Activated CD4-positive, alpha-beta T cell treated with anti-CD3 and anti-CD28 coated beads, Interleukin-2, amount 50 U/mL, for 4 hours (primary cell): ENCODE data around the gene HLA-DOA.

ENCODE experiments used
- DNase-seq, 2 experiments: peaks; one replicate each; pipeline ENCODE4 v3.0.0-alpha.2; 2020

HLA-DOA gene

GRCh38 chr6:33015798-33016197 lies 6.4 kb upstream of the HLA-DOA start:
- DNase-seq: no peak

GRCh38 chr6:33014841-33015634 lies 5.6 kb upstream of the HLA-DOA start:
- peak; percentile 19 to 24 for DNase-seq

GRCh38 chr6:33013608-33014007 lies 4.2 kb upstream of the HLA-DOA start:
- no peak for DNase-seq

- no peak for DNase-seq
Observed at GRCh38 chr6:33010356-33010755, 965 bp upstream of the HLA-DOA start.

GRCh38 chr6:33007831-33008400 lies 1.5 kb downstream of the HLA-DOA start:
- DNase-seq: no peak

GRCh38 chr6:33004940-33005339 lies 4.5 kb downstream of the HLA-DOA start:
- no peak for DNase-seq

GRCh38 chr6:33001685-33002084 lies 7.7 kb downstream of the HLA-DOA start:
- DNase-seq: no peak

- no peak for DNase-seq
Observed at GRCh38 chr6:33000055-33000454, 9.3 kb downstream of the HLA-DOA start.

GRCh38 chr6:32995448-32995847 lies 13.9 kb downstream of the HLA-DOA start:
- no peak for DNase-seq

- no peak for DNase-seq
Observed at GRCh38 chr6:32993363-32993973, 15.9 kb downstream of the HLA-DOA start.

- DNase-seq: no peak
Observed at GRCh38 chr6:32991972-32992371, 17.4 kb downstream of the HLA-DOA start.

GRCh38 chr6:32989368-32989767 lies 20.0 kb downstream of the HLA-DOA start:
- no peak for DNase-seq

GRCh38 chr6:32984622-32985389 lies 24.6 kb downstream of the HLA-DOA start:
- DNase-seq: peak; percentile 91 to 94

- no peak for DNase-seq
Observed at GRCh38 chr6:32983964-32984621, 25.3 kb downstream of the HLA-DOA start.

- DNase-seq: no peak
Observed at GRCh38 chr6:32983493-32983848, 25.9 kb downstream of the HLA-DOA start.

- no peak for DNase-seq
Observed at GRCh38 chr6:32982702-32983492, 26.5 kb downstream of the HLA-DOA start.

- no peak for DNase-seq
Observed at GRCh38 chr6:32982084-32982701, 27.2 kb downstream of the HLA-DOA start.

GRCh38 chr6:32980488-32981038 lies 28.8 kb downstream of the HLA-DOA start:
- no peak for DNase-seq

GRCh38 chr6:32979720-32980487 lies 29.5 kb downstream of the HLA-DOA start:
- DNase-seq: no peak

GRCh38 chr6:32977953-32978324 lies 31.5 kb downstream of the HLA-DOA start:
- no peak for DNase-seq
